Loucy (cell line): Measurements from ENCODE around the gene KATNBL1.

Experiments
- H2AFZ ChIP-seq: fragments of 200-600 bp; sonication (generic); 2 replicates; pipeline ENCODE4 v1.6.0; 2016; ENCODE audit warnings: antibody characterized with exemption, mild to moderate bottlenecking, low read length, moderate library complexity
- H3F3A ChIP-seq: fragments of 200-600 bp; 2 replicates; pipeline ENCODE4 v1.6.0; 2016; ENCODE audit warnings: antibody characterized with exemption, low read depth, mild to moderate bottlenecking
- H3K27me3 ChIP-seq: fragments of 200-600 bp; sonication (generic); 2 replicates; pipeline ENCODE4 v1.6.1; 2014; ENCODE audit warnings: low read length, mild to moderate bottlenecking; ENCODE audit not compliant: insufficient read depth, poor library complexity, severe bottlenecking
- H3K36me3 ChIP-seq: fragments of 200-600 bp; sonication (generic); 2 replicates; pipeline ENCODE4 v1.6.1; 2016; ENCODE audit warnings: low read length; ENCODE audit not compliant: insufficient read depth
- H3K4me1 ChIP-seq: fragments of 200-600 bp; sonication (generic); 2 replicates; pipeline ENCODE4 v1.5.1; 2014; ENCODE audit warnings: low read length, mild to moderate bottlenecking; ENCODE audit not compliant: insufficient read depth, poor library complexity, severe bottlenecking
- H3K4me2 ChIP-seq: fragments of 200-600 bp; sonication (generic); 2 replicates; pipeline ENCODE4 v1.6.0; 2014; ENCODE audit warnings: antibody characterized with exemption, low read length, low read depth, mild to moderate bottlenecking; ENCODE audit not compliant: poor library complexity, severe bottlenecking
- H3K4me3 ChIP-seq: fragments of 200-600 bp; sonication (generic); 2 replicates; pipeline ENCODE4 v1.5.1; 2014; ENCODE audit warnings: low read length, mild to moderate bottlenecking, mixed read lengths; ENCODE audit not compliant: poor library complexity, severe bottlenecking
- H3K79me2 ChIP-seq: fragments of 200-600 bp; sonication (generic); 2 replicates; pipeline ENCODE4 v1.6.1; 2014; ENCODE audit warnings: low read length; ENCODE audit not compliant: insufficient read depth
- H3K9ac ChIP-seq: fragments of 200-600 bp; sonication (generic); 2 replicates; pipeline ENCODE4 v1.6.0; 2014; ENCODE audit warnings: mild to moderate bottlenecking, low read depth, low read length, moderate library complexity; ENCODE audit not compliant: poor library complexity, severe bottlenecking
- H3K9me2 ChIP-seq: fragments of 200-600 bp; sonication (generic); replicated peaks from 2 replicates; pipeline ENCODE4 v1.6.1; 2016; ENCODE audit warnings: low read depth, low read length, mixed read lengths
- H3K9me3 ChIP-seq: fragments of 200-600 bp; sonication (generic); 2 replicates; pipeline ENCODE4 v1.6.1; 2014; ENCODE audit warnings: mild to moderate bottlenecking, antibody characterized with exemption, low read length, low read depth; ENCODE audit not compliant: insufficient read depth
- H4K20me1 ChIP-seq: fragments of 200-600 bp; sonication (generic); 2 replicates; pipeline ENCODE4 v1.6.0; 2014; ENCODE audit warnings: antibody characterized with exemption, low read length, mild to moderate bottlenecking; ENCODE audit not compliant: insufficient read depth, poor library complexity, severe bottlenecking
- EZH2phosphoT487 ChIP-seq: fragments of 200-600 bp; IDR thresholded peaks from 2 replicates; pipeline ENCODE4 v1.6.1; 2018; ENCODE audit warnings: antibody characterized with exemption, mild to moderate bottlenecking, moderate library complexity, borderline replicate concordance
- TF ChIP-seq, protein P1 (sequence below): fragments of 200-600 bp; sonication (generic); conservative IDR thresholded peaks from 2 replicates; pipeline ENCODE4 v1.5.1; 2014; ENCODE audit warnings: mild to moderate bottlenecking, antibody characterized with exemption, low read length

The KATNBL1 gene

DNA sequence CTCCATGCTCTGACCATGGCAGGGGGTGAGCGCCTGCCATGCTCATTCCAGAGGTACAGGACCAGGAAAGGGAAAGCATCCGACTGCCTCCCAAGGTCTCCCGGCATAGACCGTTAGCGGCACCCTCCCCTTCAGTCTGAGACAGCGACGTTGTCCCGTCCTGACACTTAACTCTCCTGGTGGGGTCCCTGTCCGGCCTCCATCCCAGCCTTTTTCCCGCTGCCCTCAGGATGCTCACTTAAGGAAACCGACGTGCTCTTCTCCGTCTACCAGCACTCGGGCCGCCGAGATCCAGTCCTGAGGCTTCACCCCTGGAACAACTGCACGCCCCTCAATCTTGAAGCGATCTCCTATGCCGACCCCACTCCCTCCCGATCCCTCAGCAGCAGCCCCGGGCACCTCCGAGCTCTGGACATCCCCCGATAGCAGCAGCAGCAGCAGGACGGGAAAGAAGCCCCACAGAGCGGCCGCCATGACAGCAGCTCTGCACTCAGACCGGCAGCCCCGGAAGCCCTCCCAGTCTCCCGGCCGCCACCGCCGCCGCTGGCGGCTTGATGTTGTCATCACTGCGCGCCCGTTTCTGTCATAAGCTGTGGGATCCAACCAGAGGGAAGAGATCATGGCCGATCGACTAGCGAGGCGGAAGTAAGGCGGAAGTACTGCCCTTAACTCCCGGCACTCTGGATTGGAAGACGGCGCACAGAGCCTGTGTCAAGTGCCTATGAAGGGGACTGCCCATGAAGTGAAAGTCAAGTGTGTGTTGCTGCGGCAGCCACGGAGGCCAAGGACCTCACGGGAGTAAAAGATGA, 108.3 kb downstream of the KATNBL1 start, which contains the start of the genes EMC7 and PGBD4:
Gene EMC7, minus strand, starts transcription at position 497 of the 809 bp plus-strand sequence. Its CDS starts 23 bp downstream, at position 474.
Gene PGBD4, plus strand, starts transcription at position 718 of the 809 bp plus-strand sequence. CDS start 449 bp downstream, outside the sequence.
- peak within 1 kb of the TSS; percentile 94 for H3K4me2 ChIP-seq
- H3K9me3 ChIP-seq, result no peaks in the 10 kb centered on the region
- H3K79me2 ChIP-seq, result peaks cover 55% of the 10 kb centered on the region
- no peaks in the 10 kb centered on the region for H3K9me2 ChIP-seq
- peaks cover 3% of the 10 kb centered on the region for H4K20me1 ChIP-seq
- no peaks in the 10 kb centered on the region for H3F3A ChIP-seq
- H3K4me3 ChIP-seq, result peak within 1 kb of the TSS; percentile 89
- no peaks in the 10 kb centered on the region for H3K27me3 ChIP-seq
- H3K36me3 ChIP-seq, result no peaks in the 10 kb centered on the region
- no peak for TF ChIP-seq EZH2phosphoT487
- TF ChIP-seq, protein P1, sequence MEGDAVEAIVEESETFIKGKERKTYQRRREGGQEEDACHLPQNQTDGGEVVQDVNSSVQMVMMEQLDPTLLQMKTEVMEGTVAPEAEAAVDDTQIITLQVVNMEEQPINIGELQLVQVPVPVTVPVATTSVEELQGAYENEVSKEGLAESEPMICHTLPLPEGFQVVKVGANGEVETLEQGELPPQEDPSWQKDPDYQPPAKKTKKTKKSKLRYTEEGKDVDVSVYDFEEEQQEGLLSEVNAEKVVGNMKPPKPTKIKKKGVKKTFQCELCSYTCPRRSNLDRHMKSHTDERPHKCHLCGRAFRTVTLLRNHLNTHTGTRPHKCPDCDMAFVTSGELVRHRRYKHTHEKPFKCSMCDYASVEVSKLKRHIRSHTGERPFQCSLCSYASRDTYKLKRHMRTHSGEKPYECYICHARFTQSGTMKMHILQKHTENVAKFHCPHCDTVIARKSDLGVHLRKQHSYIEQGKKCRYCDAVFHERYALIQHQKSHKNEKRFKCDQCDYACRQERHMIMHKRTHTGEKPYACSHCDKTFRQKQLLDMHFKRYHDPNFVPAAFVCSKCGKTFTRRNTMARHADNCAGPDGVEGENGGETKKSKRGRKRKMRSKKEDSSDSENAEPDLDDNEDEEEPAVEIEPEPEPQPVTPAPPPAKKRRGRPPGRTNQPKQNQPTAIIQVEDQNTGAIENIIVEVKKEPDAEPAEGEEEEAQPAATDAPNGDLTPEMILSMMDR, result no peak
- H2AFZ ChIP-seq, result peak within 1 kb of the TSS; percentile 91
- peaks cover 36% of the 10 kb centered on the region for H3K4me1 ChIP-seq
- peak within 1 kb of the TSS; percentile 85 for H3K9ac ChIP-seq

DNA sequence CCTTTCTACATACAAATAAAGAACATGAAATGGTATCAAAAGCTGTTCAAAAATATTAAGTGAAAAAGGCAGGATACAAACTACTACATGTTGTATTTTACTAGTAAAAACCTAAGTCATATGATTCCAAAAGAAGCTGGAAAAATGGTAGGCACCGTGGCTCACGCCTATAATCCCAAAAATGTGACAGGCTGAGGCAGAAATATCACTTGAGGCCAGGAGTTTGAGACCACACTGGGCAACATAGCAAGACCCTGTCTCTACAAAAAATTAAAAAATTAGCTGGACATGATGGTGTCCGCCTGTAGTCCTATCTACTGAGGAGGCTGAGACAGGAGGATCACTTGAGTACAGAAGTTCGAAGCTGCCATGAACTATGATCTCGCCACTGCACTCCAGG, 110.0 kb downstream of the KATNBL1 start:
- Histone ChIP-seq H3K27me3 (no peaks in the 10 kb centered on the region), H3K4me3 (peak overlapping the region; percentile 89), H3K9me3 (no peaks in the 10 kb centered on the region), H3K9me2 (no peaks in the 10 kb centered on the region), H3K79me2 (peaks cover 67% of the 10 kb centered on the region), H3F3A (no peaks in the 10 kb centered on the region), H3K4me1 (peaks cover 36% of the 10 kb centered on the region), H3K4me2 (peak overlapping the region; percentile 92), H3K9ac (peak overlapping the region; percentile 85), H2AFZ (no peak overlapping the region), H3K36me3 (peaks cover 4% of the 10 kb centered on the region; the same call in 1 of the 2 replicates), H4K20me1 (peaks cover 7% of the 10 kb centered on the region)
- no peak for TF ChIP-seq EZH2phosphoT487
- TF ChIP-seq, protein P1, result no peak
